CD8-positive, alpha-beta memory T cell (primary cell): Measurements from ENCODE around the gene MRPS18C. TPM values are rescaled to one million over a fixed set of nuclear protein-coding genes. Genes with fewer than 3 reads are reported as not detected.
"Not testable (repeated sequence)": the region's sequence is repeated elsewhere in the genome, so short reads cannot be mapped to it uniquely, and the experiment has no call there.

ENCODE experiments used
- CTCF ChIA-PET: fragments of 350-600 bp; sonication (Branson Sonifier 250); formaldehyde crosslinking; loops from one replicate; lab custom pipeline; 2021; ENCODE audit warnings: antibody characterized with exemption; lab: Charles Lee
- POLR2A ChIA-PET: fragments of 350-600 bp; sonication (Branson Sonifier 250); formaldehyde crosslinking; loops from one replicate; lab custom pipeline; 2021; ENCODE audit warnings: antibody characterized with exemption; lab: Charles Lee
- DNase-seq, 5 donors: peaks; one replicate each; pipeline versions ENCODE4 v3.0.0 to v3.0.0-alpha.2; 2020 to 2022; ENCODE audit warnings: mixed read lengths in 1 of 5
- H3K27ac ChIP-seq: one replicate; pipeline ENCODE4 v1.7.0; 2013; ENCODE audit warnings: low read depth, mild to moderate bottlenecking, low read length, moderate library complexity
- H3K27me3 ChIP-seq: 2 replicates; pipeline ENCODE4 v1.7.0; 2013; ENCODE audit warnings: low read length, mild to moderate bottlenecking; ENCODE audit not compliant: insufficient read depth, poor library complexity, severe bottlenecking
- H3K36me3 ChIP-seq: 2 replicates; pipeline ENCODE4 v1.7.0; 2013; ENCODE audit warnings: mild to moderate bottlenecking, low read length, moderate library complexity; ENCODE audit not compliant: insufficient read depth
- H3K4me1 ChIP-seq: 2 replicates; pipeline ENCODE4 v1.7.0; 2013; ENCODE audit warnings: mild to moderate bottlenecking, low read length, moderate library complexity; ENCODE audit not compliant: insufficient read depth
- H3K4me3 ChIP-seq: 2 replicates; pipeline ENCODE4 v1.7.0; 2013; ENCODE audit warnings: mild to moderate bottlenecking, low read length
- H3K9me3 ChIP-seq: 2 replicates; pipeline ENCODE4 v1.7.0; 2013; ENCODE audit warnings: mild to moderate bottlenecking, low read length
- H3K27ac Mint-ChIP-seq, 8 donors: one replicate each; pipeline ENCODE4 v1.8.0; 2020 to 2021; ENCODE audit warnings: mixed read lengths in 8 of 8, mild to moderate bottlenecking in 6 of 8, inconsistent platforms in 3 of 8, moderate library complexity in 3 of 8
- H3K27me3 Mint-ChIP-seq, 2 donors: one replicate each; pipeline ENCODE4 v1.8.0; 2020 to 2021; ENCODE audit warnings: mixed read lengths in 2 of 2, mild to moderate bottlenecking in 1 of 2, moderate library complexity in 1 of 2
- H3K36me3 Mint-ChIP-seq, 3 donors: one replicate each; pipeline ENCODE4 v1.8.0; 2020 to 2021; ENCODE audit warnings: mixed read lengths in 3 of 3, inconsistent platforms in 1 of 3, mild to moderate bottlenecking in 1 of 3
- H3K4me1 Mint-ChIP-seq, 3 donors: one replicate each; pipeline ENCODE4 v1.8.0; 2020 to 2021; ENCODE audit warnings: mixed read lengths in 3 of 3, inconsistent platforms in 1 of 3, mild to moderate bottlenecking in 1 of 3
- H3K4me3 Mint-ChIP-seq, 7 donors: one replicate each; pipeline ENCODE4 v1.8.0; 2020 to 2021; ENCODE audit warnings: mixed read lengths in 7 of 7, mild to moderate bottlenecking in 6 of 7, moderate library complexity in 4 of 7, inconsistent platforms in 2 of 7
- H3K9me3 Mint-ChIP-seq, 5 donors: one replicate each; pipeline ENCODE4 v1.8.0; 2020 to 2022; ENCODE audit warnings: mixed read lengths in 5 of 5, mild to moderate bottlenecking in 3 of 5, moderate library complexity in 2 of 5, inconsistent platforms in 1 of 5
- polyA plus RNA-seq: library from polyadenylated mRNA; unstranded; fragments of 300-500 nt; fragmentation: Illumina TruSeq; gene quantifications from one replicate; pipeline ENCODE4 v1.2.3, GENCODE V29; 2021
- total RNA-seq, 2 experiments: library from RNA; stranded (reverse); gene quantifications; one replicate each; pipeline ENCODE4 v1.2.3, GENCODE V29; 2021

MRPS18C gene
- total and polyA plus RNA-seq, 3 experiments from 2014 or later, result 63.6 to 87.2 (median 86.0) TPM

- H3K4me3 Mint-ChIP-seq, H3K27ac Mint-ChIP-seq, H3K4me3 ChIP-seq, H3K36me3 ChIP-seq, H3K9me3 Mint-ChIP-seq, POLR2A ChIA-PET, H3K9me3 ChIP-seq, H3K36me3 Mint-ChIP-seq, H3K27me3 ChIP-seq, H3K27me3 Mint-ChIP-seq, H3K27ac ChIP-seq, DNase-seq: not testable (repeated sequence)
- peaks cover 12 to 14% (median 13%) of the 10 kb centered on the region in 3 donors for H3K4me1 Mint-ChIP-seq
- peaks cover 11% of the 10 kb centered on the region for H3K4me1 ChIP-seq
- CTCF ChIA-PET, result interaction anchor here (1.3 kb wide), 1 partner anchor 10 kb away, joined by 3 read pairs; no protein-coding TSS in a partner anchor
These were observed 45.8 kb downstream of the MRPS18C start for GRCh38 chr4:83501671-83502070.

- Mint-ChIP-seq H3K4me1 (peaks cover 12 to 14% (median 13%) of the 10 kb centered on the region in 3 donors), H3K36me3 (no peaks in the 10 kb centered on the region), H3K9me3 (no peaks in the 10 kb centered on the region), H3K27ac (peak overlapping the region in 5 of 8 donors; percentile 18 to 73 (median 71)), H3K27me3 (peaks cover 0 to 4% of the 10 kb centered on the region in 2 donors), H3K4me3 (peak overlapping the region in 1 of 7 donors; percentile 46)
- ChIA-PET CTCF (interaction anchor here (1.6 kb wide), 1 partner anchor 13 kb away, joined by 4 read pairs; no protein-coding TSS in a partner anchor), POLR2A (no interaction called here)
- peak in 1 of 5 donors; percentile 27 for DNase-seq
- H3K27me3 ChIP-seq, result no peaks in the 10 kb centered on the region
- no peak overlapping the region for H3K27ac ChIP-seq
- H3K36me3 ChIP-seq, result no peaks in the 10 kb centered on the region
- no peaks in the 10 kb centered on the region for H3K9me3 ChIP-seq
- H3K4me1 ChIP-seq, result peaks cover 11% of the 10 kb centered on the region
- peak overlapping the region; percentile 5 for H3K4me3 ChIP-seq
These were observed 48.1 kb downstream of the MRPS18C start for GRCh38 chr4:83503974-83504373.

DNA sequence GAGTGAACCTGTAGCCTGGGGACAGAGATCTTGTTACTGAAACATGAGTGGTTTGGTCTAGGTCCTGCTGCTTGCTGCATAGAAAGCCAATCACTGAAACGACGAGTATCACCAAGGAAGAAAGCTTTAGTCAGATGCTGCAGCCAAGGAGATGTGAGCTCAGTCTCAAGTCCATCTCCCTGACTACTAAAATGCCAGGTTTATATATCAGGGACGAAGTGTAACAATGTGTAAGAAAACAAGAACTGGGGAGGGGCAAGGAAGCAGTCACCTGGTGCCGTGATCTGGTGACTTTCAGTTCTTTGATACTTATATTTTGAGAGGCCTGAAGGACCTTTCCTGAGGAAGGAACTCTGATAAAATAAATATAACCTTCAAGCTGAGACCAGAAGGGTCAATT lies 48.6 kb downstream of the MRPS18C start:
- no peak overlapping the region for H3K4me3 Mint-ChIP-seq
- H3K9me3 ChIP-seq, result no peaks in the 10 kb centered on the region
- H3K9me3 Mint-ChIP-seq, result no peaks in the 10 kb centered on the region
- H3K27me3 ChIP-seq, result no peaks in the 10 kb centered on the region
- ChIA-PET CTCF (interaction anchor here (0.8 to 1.6 kb wide), 2 partner anchors 13 to 95 kb away, joined by 3 to 4 read pairs; no protein-coding TSS in a partner anchor), POLR2A (no interaction called here)
- peaks cover 11% of the 10 kb centered on the region for H3K4me1 ChIP-seq
- no peaks in the 10 kb centered on the region for H3K36me3 ChIP-seq
- no peak overlapping the region for H3K4me3 ChIP-seq
- peaks cover 12 to 14% (median 13%) of the 10 kb centered on the region in 3 donors for H3K4me1 Mint-ChIP-seq
- DNase-seq, result no peak
- H3K27ac ChIP-seq, result no peak overlapping the region
- H3K27ac Mint-ChIP-seq, result peak overlapping the region in 5 of 8 donors; percentile 17 to 72 (median 59)
- no peaks in the 10 kb centered on the region for H3K36me3 Mint-ChIP-seq
- peaks cover 0 to 3% of the 10 kb centered on the region in 2 donors for H3K27me3 Mint-ChIP-seq

- POLR2A ChIA-PET, result no interaction called here
- H3K4me3 Mint-ChIP-seq, result peak overlapping the region in 1 of 7 donors; percentile 16
These were observed 49.1 kb downstream of the MRPS18C start for GRCh38 chr4:83504996-83505395.

DNA sequence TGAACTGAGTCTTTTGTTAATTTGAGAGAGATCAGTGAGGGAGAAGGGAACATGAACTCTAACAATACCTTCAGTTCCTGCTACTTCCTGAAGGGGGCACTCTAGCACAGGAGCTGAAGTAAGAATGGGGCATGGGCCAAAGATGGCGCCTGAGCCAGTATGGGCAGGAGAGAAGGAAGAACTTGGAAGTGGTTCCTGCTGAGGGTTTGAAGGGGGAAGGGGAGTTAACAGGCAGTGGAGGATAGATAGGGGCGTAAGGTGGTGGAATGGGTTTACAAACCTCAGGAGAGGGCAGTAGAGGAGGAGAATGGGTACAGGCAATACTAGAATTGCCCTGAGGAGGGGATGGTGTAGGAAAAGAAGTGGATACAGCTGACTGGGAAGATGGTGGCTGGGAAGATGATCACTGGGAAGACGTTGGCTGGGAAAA lies 53.3 kb downstream of the MRPS18C start:
- CTCF ChIA-PET, result interaction anchor here (0.8 to 4.8 kb wide), 8 partner anchors 9 to 149 kb away, joined by 3 to 46 read pairs (median 4); no protein-coding TSS in a partner anchor
- H3K4me3 ChIP-seq, H3K27ac ChIP-seq, H3K27me3 Mint-ChIP-seq, H3K4me3 Mint-ChIP-seq, H3K9me3 ChIP-seq, POLR2A ChIA-PET, H3K9me3 Mint-ChIP-seq, H3K27ac Mint-ChIP-seq, H3K36me3 Mint-ChIP-seq, H3K4me1 ChIP-seq, H3K4me1 Mint-ChIP-seq, H3K36me3 ChIP-seq, H3K27me3 ChIP-seq: not testable (repeated sequence)
- DNase-seq, result peak; percentile 5 to 67 (median 40)

More at GRCh38 chr4:83504996-83505395, 49.1 kb downstream of the MRPS18C start:
- no peak overlapping the region for H3K4me3 ChIP-seq
- H3K36me3 ChIP-seq, result no peaks in the 10 kb centered on the region
- H3K36me3 Mint-ChIP-seq, result no peaks in the 10 kb centered on the region
- no peaks in the 10 kb centered on the region for H3K27me3 ChIP-seq
- H3K9me3 Mint-ChIP-seq, result no peaks in the 10 kb centered on the region
- H3K4me1 ChIP-seq, result peaks cover 11% of the 10 kb centered on the region
- H3K9me3 ChIP-seq, result no peaks in the 10 kb centered on the region
- H3K27ac Mint-ChIP-seq, result peak overlapping the region in 2 of 8 donors; percentile 71 to 72
- CTCF ChIA-PET, result interaction anchor here (0.8 to 1.6 kb wide), 2 partner anchors 14 to 94 kb away, joined by 3 to 4 read pairs; no protein-coding TSS in a partner anchor
- H3K4me1 Mint-ChIP-seq, result peaks cover 12 to 14% (median 13%) of the 10 kb centered on the region in 3 donors
- no peak overlapping the region for H3K27ac ChIP-seq
- DNase-seq, result no peak
- H3K27me3 Mint-ChIP-seq, result peaks cover 0 to 3% of the 10 kb centered on the region in 2 donors

GRCh38 chr4:83510442-83510841 lies 54.6 kb downstream of the MRPS18C start:
- Mint-ChIP-seq H3K9me3 (no peaks in the 10 kb centered on the region), H3K36me3 (no peaks in the 10 kb centered on the region), H3K27ac (peak overlapping the region in 1 of 8 donors; percentile 74), H3K4me3 (no peak overlapping the region), H3K4me1 (no peaks in the 10 kb centered on the region), H3K27me3 (peaks cover 1 to 4% of the 10 kb centered on the region in 2 donors)
- DNase-seq, result no peak
- no peak overlapping the region for H3K27ac ChIP-seq
- H3K36me3 ChIP-seq, result no peaks in the 10 kb centered on the region
- no peaks in the 10 kb centered on the region for H3K9me3 ChIP-seq
- POLR2A ChIA-PET, result no interaction called here
- no peak overlapping the region for H3K4me3 ChIP-seq
- CTCF ChIA-PET, result interaction anchor here (1.7 to 4.8 kb wide), 3 partner anchors 9 to 135 kb away, joined by 4 to 46 read pairs (median 7); no protein-coding TSS in a partner anchor
- no peaks in the 10 kb centered on the region for H3K4me1 ChIP-seq
- H3K27me3 ChIP-seq, result no peaks in the 10 kb centered on the region

Other genes starting within 250 kb of the MRPS18C start
- 10 to 100 TPM; 23.6 to 24.3 TPM for gene COQ2, start 171.3 kb upstream of the MRPS18C start, total RNA-seq
- gene COQ2, start 171.3 kb upstream of the MRPS18C start, polyA plus RNA-seq, result 7.5 TPM
- 10 to 100 TPM; 10.6 to 10.9 TPM for gene HPSE, start 121.2 kb upstream of the MRPS18C start, total RNA-seq
- 4.1 TPM for gene HPSE, start 121.2 kb upstream of the MRPS18C start, polyA plus RNA-seq
- gene HELQ, start 235 bp upstream of the MRPS18C start, total RNA-seq, result 10 to 100 TPM; 14.0 to 15.3 TPM
- 23.5 TPM for gene HELQ, start 235 bp upstream of the MRPS18C start, polyA plus RNA-seq
- gene ABRAXAS1, start 29.0 kb downstream of the MRPS18C start, total RNA-seq, result 10 to 100 TPM; 10.8 to 11.0 TPM
- gene ABRAXAS1, start 29.0 kb downstream of the MRPS18C start, polyA plus RNA-seq, result 8.1 TPM
- 1 to 10 TPM; 5.4 to 6.2 TPM for gene GPAT3, start 80.0 kb downstream of the MRPS18C start, total RNA-seq
- gene GPAT3, start 80.0 kb downstream of the MRPS18C start, polyA plus RNA-seq, result 6.8 TPM